K562 (cell line): ENCODE results near the gene PHKB. TPM values are rescaled to one million over a fixed set of nuclear protein-coding genes. Genes with fewer than 3 reads are reported as not detected.
A peak's percentile ranks its signal among the peaks of the same experiment; 100 is the strongest.

Experiments
- ARID2 ChIP-seq: fragments of 450-650 bp; IDR thresholded peaks from 2 replicates; pipeline ENCODE4 v1.6.1; 2017; ENCODE audit warnings: antibody characterized with exemption, mild to moderate bottlenecking
- CUX1 ChIP-seq: fragments of 200-800 bp; sonication (Bioruptor generic); IDR thresholded peaks from 2 replicates; pipeline ENCODE4 v1.6.1; 2016; ENCODE audit warnings: missing genetic modification characterization, missing compliant biosample characterization
- DACH1 ChIP-seq: fragments of 450-650 bp; IDR thresholded peaks from 2 replicates; pipeline ENCODE4 v1.6.1; 2018; ENCODE audit not compliant: partially characterized antibody
- GTF2F1 ChIP-seq: IDR thresholded peaks from 2 replicates; pipeline ENCODE4 v1.6.1; 2011; ENCODE audit warnings: low read depth, low read length, improper control_type of control experiment
- HMGN3 ChIP-seq: IDR thresholded peaks from 2 replicates; pipeline ENCODE4 v1.6.1; 2011; ENCODE audit warnings: borderline replicate concordance, low read depth, mild to moderate bottlenecking, mixed read lengths, low read length; ENCODE audit not compliant: insufficient read length; ENCODE audit errors: extremely low read depth
- MAFK ChIP-seq: IDR thresholded peaks from 2 replicates; pipeline ENCODE4 v1.6.1; 2011; ENCODE audit warnings: low read length, improper control_type of control experiment
- MLLT1 ChIP-seq, 2 experiments: fragments of 450-650 bp; IDR thresholded peaks; 2 replicates each; pipeline ENCODE4 v1.6.1; 2016
- MNT ChIP-seq, 2 experiments: fragments of 450-650 bp; conservative IDR thresholded peaks; 2 replicates each; pipeline ENCODE4 v1.6.1; 2017; ENCODE audit warnings: mild to moderate bottlenecking in 2 of 2, moderate library complexity in 2 of 2
- SREBF2 ChIP-seq: sonication (generic); formaldehyde crosslinking; IDR thresholded peaks from 2 replicates; pipeline ENCODE4 v1.4.0; 2020; ENCODE audit warnings: mild to moderate bottlenecking, missing genetic modification reagents
- ZNF324 ChIP-seq: fragments of 250-450 bp; sonication (Bioruptor Pico); IDR thresholded peaks from 2 replicates; pipeline ENCODE4 v1.4.0; 2020; ENCODE audit warnings: mild to moderate bottlenecking
- polyA plus RNA-seq, 8 experiments: library from polyadenylated mRNA; depleted of rRNA in 4 of 8; stranded (reverse) in 5 of 8; unstranded in 3 of 8; fragments of >200 nt; fragmentation: Nextera tagmentation in 2 of 8; fragmentation: Illumina TruSeq in 1 of 8; extraction: Ambion mirVana in 2 of 8; extraction: Trizol in 1 of 8; gene quantifications; 2 replicates each; pipeline versions ENCODE4 v1.2.1 to v1.2.3, GENCODE V29; 2011 to 2014; ENCODE audit warnings: inconsistent platforms in 1 of 8, missing spikeins in 1 of 8
- total RNA-seq, 7 experiments: library from RNA; depleted of rRNA in 6 of 7; stranded (reverse); fragments of >200 nt in 6 of 7; fragmentation: Illumina TruSeq in 2 of 7; extraction: Trizol in 2 of 7; gene quantifications; 2 replicates each; pipeline versions ENCODE4 v1.2.1 to v1.2.3, GENCODE V29; 2011 to 2021; ENCODE audit warnings: low replicate concordance in 1 of 7
- TF ChIP-seq, protein P1 (sequence below), 2 experiments: fragments of 450-650 bp in 1 of 2; IDR thresholded peaks; 2 replicates each; pipeline ENCODE4 v1.6.1; 2011 to 2017; ENCODE audit warnings: low read depth in 2 of 2, antibody characterized with exemption in 1 of 2, borderline replicate concordance in 1 of 2, low read length in 1 of 2, mild to moderate bottlenecking in 1 of 2, mixed read lengths in 1 of 2; ENCODE audit not compliant: control insufficient read depth in 1 of 2
- TF ChIP-seq, protein P2 (sequence below): fragments of 450-650 bp; formaldehyde crosslinking; conservative IDR thresholded peaks from 2 replicates; pipeline ENCODE4 v1.4.0; 2022; ENCODE audit warnings: mild to moderate bottlenecking, missing genetic modification characterization

Gene PHKB
- total and polyA plus RNA-seq, 9 of the 15 experiments (the other 6 are each of a cell fraction or from before 2014, with no cell fraction given) = 24.7 to 92.3 (median 67.0) TPM

GRCh38 chr16:47460711-47461597, at the start of gene PHKB, which contains the start of gene ITFG1 (continued):
- TF ChIP-seq, protein P1, sequence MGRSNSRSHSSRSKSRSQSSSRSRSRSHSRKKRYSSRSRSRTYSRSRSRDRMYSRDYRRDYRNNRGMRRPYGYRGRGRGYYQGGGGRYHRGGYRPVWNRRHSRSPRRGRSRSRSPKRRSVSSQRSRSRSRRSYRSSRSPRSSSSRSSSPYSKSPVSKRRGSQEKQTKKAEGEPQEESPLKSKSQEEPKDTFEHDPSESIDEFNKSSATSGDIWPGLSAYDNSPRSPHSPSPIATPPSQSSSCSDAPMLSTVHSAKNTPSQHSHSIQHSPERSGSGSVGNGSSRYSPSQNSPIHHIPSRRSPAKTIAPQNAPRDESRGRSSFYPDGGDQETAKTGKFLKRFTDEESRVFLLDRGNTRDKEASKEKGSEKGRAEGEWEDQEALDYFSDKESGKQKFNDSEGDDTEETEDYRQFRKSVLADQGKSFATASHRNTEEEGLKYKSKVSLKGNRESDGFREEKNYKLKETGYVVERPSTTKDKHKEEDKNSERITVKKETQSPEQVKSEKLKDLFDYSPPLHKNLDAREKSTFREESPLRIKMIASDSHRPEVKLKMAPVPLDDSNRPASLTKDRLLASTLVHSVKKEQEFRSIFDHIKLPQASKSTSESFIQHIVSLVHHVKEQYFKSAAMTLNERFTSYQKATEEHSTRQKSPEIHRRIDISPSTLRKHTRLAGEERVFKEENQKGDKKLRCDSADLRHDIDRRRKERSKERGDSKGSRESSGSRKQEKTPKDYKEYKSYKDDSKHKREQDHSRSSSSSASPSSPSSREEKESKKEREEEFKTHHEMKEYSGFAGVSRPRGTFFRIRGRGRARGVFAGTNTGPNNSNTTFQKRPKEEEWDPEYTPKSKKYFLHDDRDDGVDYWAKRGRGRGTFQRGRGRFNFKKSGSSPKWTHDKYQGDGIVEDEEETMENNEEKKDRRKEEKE (IDR thresholded peaks at IDR 0.05; ENCODE audit: borderline replicate concordance in 1 of 2, control insufficient read depth in 1 of 2, low read depth in 2 of 2, low read length in 1 of 2) = no peak
- no peak for TF ChIP-seq ARID2
- TF ChIP-seq MNT (conservative IDR thresholded peaks at IDR 0.05) = peak; percentile 64 to 82; a peak in 3 of 4 replicates
- TF ChIP-seq, protein P2, sequence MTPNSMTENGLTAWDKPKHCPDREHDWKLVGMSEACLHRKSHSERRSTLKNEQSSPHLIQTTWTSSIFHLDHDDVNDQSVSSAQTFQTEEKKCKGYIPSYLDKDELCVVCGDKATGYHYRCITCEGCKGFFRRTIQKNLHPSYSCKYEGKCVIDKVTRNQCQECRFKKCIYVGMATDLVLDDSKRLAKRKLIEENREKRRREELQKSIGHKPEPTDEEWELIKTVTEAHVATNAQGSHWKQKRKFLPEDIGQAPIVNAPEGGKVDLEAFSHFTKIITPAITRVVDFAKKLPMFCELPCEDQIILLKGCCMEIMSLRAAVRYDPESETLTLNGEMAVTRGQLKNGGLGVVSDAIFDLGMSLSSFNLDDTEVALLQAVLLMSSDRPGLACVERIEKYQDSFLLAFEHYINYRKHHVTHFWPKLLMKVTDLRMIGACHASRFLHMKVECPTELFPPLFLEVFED (CRISPR knock-in tag) = no peak
- peak; percentile 82 for TF ChIP-seq HMGN3
- no peak for TF ChIP-seq ZNF324 (CRISPR knock-in tag)
- TF ChIP-seq MAFK = no peak
- TF ChIP-seq DACH1 = no peak
- peak; percentile 77 to 84 for TF ChIP-seq MLLT1 (IDR thresholded peaks at IDR 0.05)
- TF ChIP-seq GTF2F1 = no peak
- no peak for TF ChIP-seq CUX1
- TF ChIP-seq SREBF2 (CRISPR knock-in tag) = no peak
